Astrocyte (in vitro differentiated cells and primary cell): ENCODE results near the gene PDE4C.

ENCODE experiments used
- CTCF ChIP-seq: IDR thresholded peaks from 2 replicates; pipeline ENCODE4 v1.5.1; 2011; ENCODE audit warnings: low read depth, mild to moderate bottlenecking, inconsistent platforms, low read length, moderate library complexity; ENCODE audit not compliant: insufficient read depth
- EZH2 ChIP-seq: IDR thresholded peaks from 2 replicates; pipeline ENCODE4 v1.6.1; 2012; ENCODE audit warnings: mild to moderate bottlenecking, low read length, inconsistent platforms; ENCODE audit not compliant: insufficient read depth

- no peak for TF ChIP-seq EZH2
- no peak for TF ChIP-seq CTCF
Observed at GRCh38 chr19:18273561-18274218, 47.5 kb upstream of the PDE4C start.
